Endothelial cell of umbilical vein (primary cell): ENCODE data around the gene EML1.

Source experiments
- EZH2 ChIP-seq: IDR thresholded peaks from 2 replicates; pipeline ENCODE4 v1.6.1; 2012; ENCODE audit warnings: borderline replicate concordance, low read depth, mild to moderate bottlenecking, moderate library complexity, low read length, inconsistent platforms; ENCODE audit not compliant: severe bottlenecking
- FOS ChIP-seq: IDR thresholded peaks from 2 replicates; pipeline ENCODE4 v1.6.1; 2011; ENCODE audit warnings: mild to moderate bottlenecking, low read length, moderate library complexity, borderline replicate concordance; ENCODE audit not compliant: insufficient read depth
- GATA2 ChIP-seq: IDR thresholded peaks from 2 replicates; pipeline ENCODE4 v1.7.0; 2011; ENCODE audit warnings: low read depth, mild to moderate bottlenecking, moderate library complexity, mixed read lengths, low read length; ENCODE audit not compliant: insufficient read length, insufficient read depth
- JUN ChIP-seq: IDR thresholded peaks from 2 replicates; pipeline ENCODE4 v1.6.1; 2011; ENCODE audit warnings: borderline replicate concordance, low read depth; ENCODE audit not compliant: insufficient read length, insufficient read depth
- MAX ChIP-seq: IDR thresholded peaks from 2 replicates; pipeline ENCODE4 v1.6.1; 2011; ENCODE audit not compliant: insufficient read depth, insufficient read length
- MYC ChIP-seq: IDR thresholded peaks from one replicate; pipeline ENCODE4 v1.6.1; 2011; ENCODE audit warnings: mild to moderate bottlenecking, low read depth, low read length
- POLR2A ChIP-seq: IDR thresholded peaks from 2 replicates; pipeline ENCODE4 v1.6.1; 2012; ENCODE audit warnings: low read depth, mild to moderate bottlenecking, control low read depth, low read length
- POLR2AphosphoS5 ChIP-seq: IDR thresholded peaks from 2 replicates; pipeline ENCODE4 v1.6.1; 2012; ENCODE audit warnings: low read depth, mild to moderate bottlenecking, control low read depth, low read length, moderate library complexity; ENCODE audit not compliant: insufficient read depth
- TF ChIP-seq, protein P1 (sequence below), 2 donors: IDR thresholded peaks; 1 replicate in 1 of 2; 2 replicates in 1 of 2; pipeline ENCODE4 v1.5.1; 2011; ENCODE audit warnings: low read length in 2 of 2, mild to moderate bottlenecking in 2 of 2, moderate library complexity in 2 of 2, control low read depth in 1 of 2, inconsistent platforms in 1 of 2, low read depth in 1 of 2; ENCODE audit not compliant: insufficient read depth in 1 of 2; ENCODE audit errors: extremely low read depth in 1 of 2

DNA sequence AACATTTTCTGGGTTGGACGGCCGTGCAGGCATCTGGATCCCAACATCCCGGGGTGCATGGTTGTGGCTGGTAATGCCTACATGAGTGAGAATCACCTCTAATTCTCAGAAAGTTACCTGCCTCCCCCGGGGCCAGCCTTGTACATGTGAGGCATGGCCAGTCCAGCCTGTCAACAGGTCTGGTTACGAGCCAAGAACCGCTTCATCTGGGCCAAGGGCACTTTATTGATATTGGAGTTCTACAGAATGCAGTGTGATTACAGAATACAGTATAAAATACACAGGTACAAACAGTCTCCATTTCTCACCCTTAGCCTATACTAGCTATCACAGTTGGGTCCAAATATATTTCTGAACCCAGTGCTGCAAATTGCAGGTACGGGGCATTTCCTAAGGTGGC, 187.1 kb downstream of the EML1 start:
- TF ChIP-seq, protein P1, sequence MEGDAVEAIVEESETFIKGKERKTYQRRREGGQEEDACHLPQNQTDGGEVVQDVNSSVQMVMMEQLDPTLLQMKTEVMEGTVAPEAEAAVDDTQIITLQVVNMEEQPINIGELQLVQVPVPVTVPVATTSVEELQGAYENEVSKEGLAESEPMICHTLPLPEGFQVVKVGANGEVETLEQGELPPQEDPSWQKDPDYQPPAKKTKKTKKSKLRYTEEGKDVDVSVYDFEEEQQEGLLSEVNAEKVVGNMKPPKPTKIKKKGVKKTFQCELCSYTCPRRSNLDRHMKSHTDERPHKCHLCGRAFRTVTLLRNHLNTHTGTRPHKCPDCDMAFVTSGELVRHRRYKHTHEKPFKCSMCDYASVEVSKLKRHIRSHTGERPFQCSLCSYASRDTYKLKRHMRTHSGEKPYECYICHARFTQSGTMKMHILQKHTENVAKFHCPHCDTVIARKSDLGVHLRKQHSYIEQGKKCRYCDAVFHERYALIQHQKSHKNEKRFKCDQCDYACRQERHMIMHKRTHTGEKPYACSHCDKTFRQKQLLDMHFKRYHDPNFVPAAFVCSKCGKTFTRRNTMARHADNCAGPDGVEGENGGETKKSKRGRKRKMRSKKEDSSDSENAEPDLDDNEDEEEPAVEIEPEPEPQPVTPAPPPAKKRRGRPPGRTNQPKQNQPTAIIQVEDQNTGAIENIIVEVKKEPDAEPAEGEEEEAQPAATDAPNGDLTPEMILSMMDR (IDR thresholded peaks at IDR 0.05; ENCODE audit: extremely low read depth in 1 of 2, insufficient read depth in 1 of 2, low read depth in 1 of 2, low read length in 2 of 2): no peak
- TF ChIP-seq POLR2A (no peak), POLR2AphosphoS5 (no peak), JUN (no peak), MAX (no peak), MYC (no peak), EZH2 (no peak), GATA2 (no peak), FOS (no peak)
